GM19324 (cell line): ENCODE results near the gene TEX19.
"Not testable (repeated sequence)": the region's sequence is repeated elsewhere in the genome, so short reads cannot be mapped to it uniquely, and the experiment has no call there.

Experiments
- ATAC-seq: cut with Tn5 transposase; IDR thresholded peaks from one replicate; pipeline ENCODE4 v1.9.1; 2021; ENCODE audit warnings: mild to moderate bottlenecking, moderate library complexity; ENCODE audit not compliant: unreplicated experiment, low FRiP score

Gene TEX19

GRCh38 chr17:82373072-82373452 is 14.0 kb downstream of the TEX19 start:
- ATAC-seq = not testable (repeated sequence)

- no peak for ATAC-seq
Observed at GRCh38 chr17:82373731-82374625, 14.9 kb downstream of the TEX19 start.

GRCh38 chr17:82374626-82375331 is 15.7 kb downstream of the TEX19 start:
- no peak for ATAC-seq

- ATAC-seq = no peak
Observed at GRCh38 chr17:82375359-82376041, 16.5 kb downstream of the TEX19 start.

- ATAC-seq = no peak
Observed at GRCh38 chr17:82376042-82376730, 17.1 kb downstream of the TEX19 start.

GRCh38 chr17:82377294-82377693 is 18.2 kb downstream of the TEX19 start:
- ATAC-seq = not testable (repeated sequence)

GRCh38 chr17:82377924-82378740 is 19.1 kb downstream of the TEX19 start:
- ATAC-seq = no peak

- no peak for ATAC-seq
Observed at GRCh38 chr17:82378741-82379021, 19.6 kb downstream of the TEX19 start.

- no peak for ATAC-seq
Observed at GRCh38 chr17:82380860-82381702, 22.0 kb downstream of the TEX19 start.

GRCh38 chr17:82381703-82382009 is 22.6 kb downstream of the TEX19 start:
- ATAC-seq = not testable (repeated sequence)

GRCh38 chr17:82382220-82382932 is 23.3 kb downstream of the TEX19 start:
- ATAC-seq = not testable (repeated sequence)

- no peak for ATAC-seq
Observed at GRCh38 chr17:82382933-82383255, 23.8 kb downstream of the TEX19 start.

- ATAC-seq = no peak
Observed at GRCh38 chr17:82383411-82383810, 24.4 kb downstream of the TEX19 start.

- no peak for ATAC-seq
Observed at GRCh38 chr17:82384051-82384729, 25.1 kb downstream of the TEX19 start.

- no peak for ATAC-seq
Observed at GRCh38 chr17:82384730-82385481, 25.9 kb downstream of the TEX19 start.

- ATAC-seq = no peak
Observed at GRCh38 chr17:82385559-82386254, 26.7 kb downstream of the TEX19 start.

- ATAC-seq = no peak
Observed at GRCh38 chr17:82386255-82386831, 27.3 kb downstream of the TEX19 start.
